Stimulated activated CD8-positive, alpha-beta memory T cell treated with anti-CD3 and anti-CD28 coated beads, Interleukin-12 subunit alpha, Interleukin-12 subunit beta, amount 100 ng/mL, for 1 hour (primary cell): ENCODE measurements around the gene LSM4.
A peak's percentile ranks its signal among the peaks of the same experiment; 100 is the strongest.

ENCODE experiments used
- DNase-seq: peaks from one replicate; pipeline ENCODE4 v3.0.0-alpha.2; 2020; ENCODE audit warnings: low read depth

LSM4 gene

GRCh38 chr19:18292810-18293641 lies 29.9 kb downstream of the LSM4 start:
- no peak for DNase-seq

- no peak for DNase-seq
Measured at GRCh38 chr19:18292462-18292809, 30.4 kb downstream of the LSM4 start.

- DNase-seq = peak; percentile 70
Measured at GRCh38 chr19:18291590-18292461, 31.1 kb downstream of the LSM4 start.

GRCh38 chr19:18291019-18291524 lies 31.8 kb downstream of the LSM4 start:
- DNase-seq = no peak

GRCh38 chr19:18290302-18291018 lies 32.4 kb downstream of the LSM4 start:
- peak; percentile 50 for DNase-seq

- no peak for DNase-seq
Measured at GRCh38 chr19:18289471-18290301, 33.2 kb downstream of the LSM4 start.

- DNase-seq = no peak
Measured at GRCh38 chr19:18287836-18288772, 34.8 kb downstream of the LSM4 start.

- DNase-seq = no peak
Measured at GRCh38 chr19:18286973-18287635, 35.8 kb downstream of the LSM4 start.

- DNase-seq = no peak
Measured at GRCh38 chr19:18284712-18285360, 38.0 kb downstream of the LSM4 start.

- no peak for DNase-seq
Measured at GRCh38 chr19:18283338-18283737, 39.5 kb downstream of the LSM4 start.

GRCh38 chr19:18282788-18283141 lies 40.1 kb downstream of the LSM4 start:
- no peak for DNase-seq

GRCh38 chr19:18282021-18282787 lies 40.7 kb downstream of the LSM4 start:
- DNase-seq = no peak

- peak; percentile 95 for DNase-seq
Measured at GRCh38 chr19:18281082-18282020, 41.5 kb downstream of the LSM4 start, which contains the start of gene JUND. Gene JUND (minus strand): TSS chr19:18281622. CDS start chr19:18281484, 138 bp downstream.

- peak; percentile 62 for DNase-seq
Measured at GRCh38 chr19:18280247-18281081, 42.4 kb downstream of the LSM4 start.

GRCh38 chr19:18279516-18280246 lies 43.2 kb downstream of the LSM4 start:
- DNase-seq = peak; percentile 81

GRCh38 chr19:18279266-18279515 lies 43.7 kb downstream of the LSM4 start:
- no peak for DNase-seq
